Brain microvascular endothelial cell (primary cell): Measurements from ENCODE around the gene PIK3R2.
"Not testable (repeated sequence)": the region's sequence is repeated elsewhere in the genome, so short reads cannot be mapped to it uniquely, and the experiment has no call there.

ENCODE experiments used
- DNase-seq: peaks from one replicate; pipeline ENCODE4 v3.0.0-alpha.2; 2020
- H3K27ac ChIP-seq: fragments of 250-450 bp; sonication (Bioruptor Pico); 2 replicates; pipeline ENCODE4 v1.5.1; 2020; ENCODE audit warnings: mild to moderate bottlenecking, moderate library complexity
- H3K27me3 ChIP-seq: fragments of 250-450 bp; sonication (Bioruptor Pico); replicated peaks from 2 replicates; pipeline ENCODE4 v1.5.1; 2020; ENCODE audit warnings: mild to moderate bottlenecking
- H3K36me3 ChIP-seq: fragments of 250-450 bp; sonication (Bioruptor Pico); replicated peaks from 2 replicates; pipeline ENCODE4 v1.5.1; 2020; ENCODE audit warnings: mild to moderate bottlenecking
- H3K4me3 ChIP-seq: 2 replicates; pipeline ENCODE4 v1.5.1; 2011; ENCODE audit warnings: low read depth, mild to moderate bottlenecking, control low read depth, low read length, moderate library complexity
- CTCF ChIP-seq: IDR thresholded peaks from 2 replicates; pipeline ENCODE4 v1.5.1; 2011; ENCODE audit warnings: low read depth, mild to moderate bottlenecking, moderate library complexity, low read length, control low read depth, inconsistent platforms; ENCODE audit errors: missing control alignments
- in situ Hi-C: cut with HindIII; loops from 2 replicates; pipeline ENCODE4 v1.10.0; 2017; ENCODE audit warnings: low sequenced_read_pairs, low pct_ligation_motif_present

PIK3R2 gene

GRCh38 chr19:18203863-18204393 lies 51.0 kb downstream of the PIK3R2 start, which contains the start of gene RAB3A:
Gene RAB3A, minus strand, starts transcription at chr19:18204042. Its CDS starts 1,302 bp downstream, at chr19:18202740.
- no peaks in the 10 kb centered on the region for H3K36me3 ChIP-seq
- peak within 1 kb of the TSS; percentile 98 for H3K27ac ChIP-seq
- no peak for TF ChIP-seq CTCF
- peak; percentile 100 for DNase-seq
- peak within 1 kb of the TSS; percentile 79 for H3K4me3 ChIP-seq
- in situ Hi-C loops = no loop called here
- H3K27me3 ChIP-seq = no peaks in the 10 kb centered on the region

- DNase-seq = peak; percentile 63
- no peak for TF ChIP-seq CTCF
- no peaks in the 10 kb centered on the region for H3K27me3 ChIP-seq
- peak overlapping the region; percentile 98 for H3K27ac ChIP-seq
- H3K4me3 ChIP-seq = peak overlapping the region; percentile 65
- H3K36me3 ChIP-seq = no peaks in the 10 kb centered on the region
- in situ Hi-C loops = no loop called here
These were observed 51.6 kb downstream of the PIK3R2 start for GRCh38 chr19:18204394-18205199.

- H3K4me3 ChIP-seq = peak overlapping the region; percentile 65
- H3K27ac ChIP-seq = peak overlapping the region; percentile 98
- peak; percentile 77 for DNase-seq
- no peak for TF ChIP-seq CTCF
- H3K36me3 ChIP-seq = no peaks in the 10 kb centered on the region
- in situ Hi-C loops = no loop called here
- no peaks in the 10 kb centered on the region for H3K27me3 ChIP-seq
These were observed 52.4 kb downstream of the PIK3R2 start for GRCh38 chr19:18205200-18205892.

GRCh38 chr19:18206018-18206417 lies 53.1 kb downstream of the PIK3R2 start:
- no peak for DNase-seq
- Histone ChIP-seq H3K36me3 (no peaks in the 10 kb centered on the region), H3K27ac (peak overlapping the region; percentile 98), H3K4me3 (no peak overlapping the region), H3K27me3 (no peaks in the 10 kb centered on the region)
- no peak for TF ChIP-seq CTCF
- in situ Hi-C loops = no loop called here

DNA sequence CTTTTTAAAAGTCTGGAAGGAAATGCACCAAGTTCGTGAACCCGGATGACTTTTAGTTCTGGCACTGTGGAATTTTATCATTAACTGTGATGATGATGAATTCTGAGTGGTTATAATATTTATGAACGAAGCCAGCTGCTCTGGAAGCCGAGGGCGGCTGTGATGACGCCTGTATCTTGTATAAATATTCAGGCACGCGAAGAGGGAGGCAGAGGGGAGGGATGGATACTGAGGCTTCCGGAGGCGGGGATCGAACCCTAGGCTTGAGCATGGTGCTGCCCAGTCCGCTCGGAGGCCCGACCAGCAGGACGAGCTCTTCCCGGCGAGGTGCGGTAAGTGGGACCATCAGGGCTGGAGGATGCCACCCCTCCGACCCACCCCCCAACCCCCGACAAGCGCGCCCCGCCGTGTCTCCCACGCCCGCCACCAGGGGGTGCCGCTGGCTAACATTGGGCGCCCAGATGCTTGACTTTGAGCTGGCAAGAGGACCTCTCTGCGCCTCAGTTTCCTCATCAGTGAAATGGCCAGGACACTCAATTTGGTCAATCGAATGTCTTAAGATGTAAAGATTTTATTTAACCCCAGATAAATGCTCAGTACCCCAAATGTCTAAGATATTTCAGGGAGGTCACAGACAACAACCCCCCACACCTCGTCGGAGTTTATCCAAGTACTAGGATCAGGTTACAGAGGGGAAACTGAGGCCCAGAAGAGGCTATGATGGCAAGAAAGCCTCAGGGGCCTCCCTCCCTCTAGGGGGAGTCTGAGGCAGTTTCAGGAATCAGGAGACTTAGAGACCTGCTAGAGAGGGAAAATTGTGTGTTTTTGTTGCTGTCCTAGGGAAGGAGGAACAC lies 55.4 kb downstream of the PIK3R2 start:
- H3K27ac ChIP-seq = peak overlapping the region; percentile 82
- no peaks in the 10 kb centered on the region for H3K36me3 ChIP-seq
- peak; percentile 90 for DNase-seq
- H3K27me3 ChIP-seq = no peaks in the 10 kb centered on the region
- peak; percentile 66 for TF ChIP-seq CTCF
- in situ Hi-C loops = no loop called here
- no peak overlapping the region for H3K4me3 ChIP-seq

GRCh38 chr19:18209912-18210311 lies 56.9 kb downstream of the PIK3R2 start:
- H3K36me3 ChIP-seq, DNase-seq, H3K27me3 ChIP-seq, in situ Hi-C loops, H3K27ac ChIP-seq, H3K4me3 ChIP-seq: not testable (repeated sequence)
